Heart right ventricle (tissue), 16 donors: ENCODE measurements around the gene FLACC1. TPM values are rescaled to one million over a fixed set of nuclear protein-coding genes. Genes with fewer than 3 reads are reported as not detected.
A peak's percentile ranks its signal among the peaks of the same experiment; 100 is the strongest.
"Not testable (repeated sequence)": the region's sequence is repeated elsewhere in the genome, so short reads cannot be mapped to it uniquely, and the experiment has no call there.

Experiments
- ATAC-seq, 8 donors: fragments of 200-7000 bp; cut with Tn5 transposase; one replicate each; pipeline ENCODE4 v1.9.1; 2020; ENCODE audit warnings: mild to moderate bottlenecking in 8 of 8, moderate library complexity in 8 of 8, moderate number of reproducible peaks in 1 of 8
- DNase-seq, 2 donors: peaks; one replicate each; pipeline ENCODE4 v3.0.0-alpha.2; 2020
- H3K27ac ChIP-seq, 10 donors: fragments of 200-600 bp; sonication (generic) in 2 of 10; one replicate each; pipeline versions ENCODE4 v1.5.0 to v1.8.0; 2020 to 2022; ENCODE audit warnings: mild to moderate bottlenecking in 3 of 10
- H3K27me3 ChIP-seq, 7 donors: fragments of 200-600 bp; one replicate each; pipeline ENCODE4 v1.8.0; 2021 to 2022; ENCODE audit warnings: mild to moderate bottlenecking in 2 of 7
- H3K36me3 ChIP-seq, 9 donors: fragments of 200-600 bp; sonication (generic) in 1 of 9; one replicate each; pipeline versions ENCODE4 v1.5.0 to v1.8.0; 2020 to 2022; ENCODE audit warnings: mild to moderate bottlenecking in 2 of 9
- H3K4me1 ChIP-seq, 9 donors: fragments of 200-600 bp; sonication (generic) in 1 of 9; one replicate each; pipeline versions ENCODE4 v1.5.0 to v1.8.0; 2020 to 2022; ENCODE audit warnings: mild to moderate bottlenecking in 4 of 9
- H3K4me3 ChIP-seq, 10 donors: fragments of 200-600 bp; sonication (generic) in 2 of 10; one replicate each; pipeline versions ENCODE4 v1.5.0 to v1.8.0; 2020 to 2022; ENCODE audit warnings: mild to moderate bottlenecking in 7 of 10, moderate library complexity in 2 of 10
- H3K9me3 ChIP-seq, 11 donors: fragments of 200-600 bp in 10 of 11; sonication (generic) in 2 of 11; one replicate each; pipeline versions ENCODE4 v1.5.0 to v1.8.0; 2013 to 2022; ENCODE audit warnings: mild to moderate bottlenecking in 2 of 11, control low read depth in 1 of 11, moderate library complexity in 1 of 11
- CTCF ChIP-seq, 9 donors: fragments of 200-600 bp; sonication (generic) in 2 of 9; IDR thresholded peaks; one replicate each; pipeline versions ENCODE4 v1.5.0 to v1.8.0; 2021 to 2022; ENCODE audit warnings: antibody characterized with exemption in 9 of 9, mild to moderate bottlenecking in 5 of 9, moderate library complexity in 1 of 9
- WGBS, 2 donors: extraction: QIAGEN DNeasy Blood & Tissue Kit; methylation state at CpG; one replicate each; pipeline ENCODE4 v1.1.7; 2013; ENCODE audit warnings: inconsistent platforms in 1 of 2; 5-methylcytosine and 5-hydroxymethylcytosine counted together
- intact Hi-C, 10 donors: fragments of 100-400 bp; cut with DNase I; formaldehyde crosslinking; loops; one replicate each; pipeline versions ENCODE4 v1.11.1 to v1.14.2; 2022
- polyA plus RNA-seq, 2 donors: library from polyadenylated mRNA; stranded (reverse); fragments of 200-250 nt; gene quantifications; one replicate each; pipeline ENCODE4 v1.2.3, GENCODE V29; 2013
- total RNA-seq, 10 donors: library from RNA; stranded (reverse); fragmentation: NEBNext Ultra II Directional in 3 of 10; extraction: Animal tissue kit (Norgen Biotek cat#: 25700) in 3 of 10; gene quantifications; one replicate each; pipeline versions ENCODE4 v1.2.1 to v1.2.4, GENCODE V29; 2021 to 2023
- donor health status: Arrhythmogenic right ventricular cardiomyopathy.
- donor health status: ischemic (EF 13 %, LVEDD 7.1; RV severe dilation, severe dysfunction).
- donor health status: healthy with polysubstance abuse.
- donor health status: DM: no; HTN: yes; CAD: no.
- donor health status: DM: no; HTN: no; CAD: no.
- donor health status: ischemic (EF 25% LVEDD 6.9; RV normal size, moderate dysfunction).
- donor health status: ischemic (EF 25% LVEDD 5.7; RV mildly dilated, moderate dysfunction).
- donor health status: healthy.
- donor health status: DM: yes; HTN: yes; CAD: no.
- donor health status: Ischemic cardiomyopathy.
- donor health status: ischemic (EF 35%, LVEDD 5.7; RV mildly dilated, moderate dysfunction).
- donor health status: nonischemic (EF 11% LVEDD 7.7; RV severe dilation, severe dysfunction).
- donor health status: DM: yes; HTN: yes; CAD: no.
- donor health status: PGD.
- donor health status: ischemic (EF 29% LVEDD 5.4; RV normal size, mild dysfunction).
- donor health status: nonischemic (EF 23%, LVEDD 6.1; RV moderate dilation, normal function).

Gene FLACC1
- total and polyA plus RNA-seq, 12 donors: 0.88 to 15.9 (median 7.3) TPM

- no peak for TF ChIP-seq CTCF (IDR thresholded peaks at IDR 0.05)
- Histone ChIP-seq H3K36me3 (no peaks in the 10 kb centered on the region), H3K27ac (no peak overlapping the region), H3K4me3 (no peak overlapping the region), H3K27me3 (no peaks in the 10 kb centered on the region), H3K4me1 (peaks cover 0 to 34% (median 0%) of the 10 kb centered on the region in 9 donors), H3K9me3 (peaks cover 0 to 5% (median 0%) of the 10 kb centered on the region in 11 donors)
- no peak for ATAC-seq
- intact Hi-C loops: no loop called here
- 89 to 93% methylated on average over 5 of the region's 5 CpGs for WGBS, 2 donors
- DNase-seq: no peak
Measured at GRCh38 chr2:201244829-201245228, 112.3 kb downstream of the FLACC1 start.

- Histone ChIP-seq H3K9me3 (peaks cover 0 to 5% (median 0%) of the 10 kb centered on the region in 11 donors), H3K27ac (no peak overlapping the region), H3K27me3 (no peaks in the 10 kb centered on the region), H3K36me3 (no peaks in the 10 kb centered on the region), H3K4me1 (peaks cover 0 to 51% (median 0%) of the 10 kb centered on the region in 9 donors), H3K4me3 (no peak overlapping the region)
- ATAC-seq (no peak), DNase-seq (no peak)
- no peak for TF ChIP-seq CTCF (IDR thresholded peaks at IDR 0.05)
- intact Hi-C loops: no loop called here
Measured at GRCh38 chr2:201242571-201243277, 114.4 kb downstream of the FLACC1 start.

GRCh38 chr2:201239167-201239935, 117.8 kb downstream of the FLACC1 start:
- H3K36me3 ChIP-seq, H3K9me3 ChIP-seq, H3K27me3 ChIP-seq: not testable (repeated sequence)
- peak; percentile 68 to 71 for DNase-seq
- ATAC-seq: peak; percentile 73 to 92 (median 84)
- WGBS, 2 donors: 81 to 88% methylated on average over 21 of the region's 21 CpGs
- intact Hi-C loops: loop anchor here in 8 of 10 donors (5.0 to 10.0 kb wide), 4 partner anchors 123 to 385 kb away; partner anchors contain the start of genes STRADB (in 2 of the 8) and TRAK2 (in 2 of the 8)
- H3K27ac ChIP-seq: peak overlapping the region; percentile 12 to 88 (median 58)
- H3K4me3 ChIP-seq: peak overlapping the region in 1 of 10 donors; percentile 14
- peaks cover 0 to 74% (median 11%) of the 10 kb centered on the region in 9 donors for H3K4me1 ChIP-seq

Other genes starting within 250 kb of the FLACC1 start
- gene CFLAR, start 241.2 kb downstream of the FLACC1 start, total RNA-seq: 100 to 1,000 TPM; 171 to 257 (median 212) TPM
- 100 to 1,000 TPM in 1 of 2 donors, 10 to 100 TPM in 1; 91.5 to 164 TPM for gene CFLAR, start 241.2 kb downstream of the FLACC1 start, polyA plus RNA-seq
- gene CASP10, start 174.2 kb downstream of the FLACC1 start, total RNA-seq: 10 to 100 TPM in 1 of 10 donors, 1 to 10 TPM in 9; 4.6 to 13.2 (median 5.6) TPM
- 1 to 10 TPM; 2.0 to 5.9 TPM for gene CASP10, start 174.2 kb downstream of the FLACC1 start, polyA plus RNA-seq
- gene CASP8, start 96.8 kb downstream of the FLACC1 start, total RNA-seq: 10 to 100 TPM in 1 of 10 donors, 1 to 10 TPM in 9; 2.4 to 10.1 (median 3.6) TPM
- gene CASP8, start 96.8 kb downstream of the FLACC1 start, polyA plus RNA-seq: 1 to 10 TPM; 2.0 to 3.4 TPM
- 100 to 1,000 TPM; 124 to 190 (median 169) TPM for gene TRAK2, start 94.1 kb upstream of the FLACC1 start, total RNA-seq
- 10 to 100 TPM; 16.6 to 49.5 TPM for gene TRAK2, start 94.1 kb upstream of the FLACC1 start, polyA plus RNA-seq
- 10 to 100 TPM; 43.1 to 77.6 (median 58.6) TPM for gene STRADB, start 94.4 kb upstream of the FLACC1 start, total RNA-seq
- 10 to 100 TPM; 20.3 to 53.0 TPM for gene STRADB, start 94.4 kb upstream of the FLACC1 start, polyA plus RNA-seq